Caki2 (cell line): ENCODE data around the gene SLIRP. TPM values are rescaled to one million over a fixed set of nuclear protein-coding genes. Genes with fewer than 3 reads are reported as not detected.
"Not testable (repeated sequence)": the region's sequence is repeated elsewhere in the genome, so short reads cannot be mapped to it uniquely, and the experiment has no call there.

Experiments
- DNase-seq: peaks from one replicate; pipeline ENCODE4 v3.0.0-alpha.2; 2015; ENCODE audit warnings: low read depth
- in situ Hi-C: cut with HindIII; loops from 2 replicates; pipeline ENCODE4 v1.10.0; 2016; ENCODE audit warnings: low sequenced_read_pairs, low pct_unique_long_range_greater_than_20kb, mixed read lengths
- total RNA-seq: library from RNA; depleted of rRNA; stranded (reverse); fragments of >200 nt; shearing (Covaris generic); gene quantifications from 2 replicates; pipeline ENCODE4 v1.2.3, GENCODE V29; 2014; ENCODE audit warnings: low replicate concordance; rRNA removed

Gene SLIRP
- total RNA-seq, result 225 and 254 TPM in 2 replicates

GRCh38 chr14:77707724-77708408 is at the start of gene SLIRP, which contains the start of gene ALKBH1:
Gene SLIRP, plus strand, starts transcription at chr14:77708103. Its CDS starts 9 bp downstream, at chr14:77708112.
Gene ALKBH1, minus strand, starts transcription at chr14:77708023. Its CDS starts 19 bp downstream, at chr14:77708004.
- in situ Hi-C loops, result no loop called here
- DNase-seq, result peak; percentile 72

GRCh38 chr14:77659831-77660230 is 48.1 kb upstream of the SLIRP start:
- in situ Hi-C loops, result no loop called here
- DNase-seq, result no peak

GRCh38 chr14:77660754-77661153 is 47.1 kb upstream of the SLIRP start:
- in situ Hi-C loops, result no loop called here
- peak; percentile 33 for DNase-seq

GRCh38 chr14:77661562-77661961 is 46.3 kb upstream of the SLIRP start:
- in situ Hi-C loops, result not testable (repeated sequence)

DNA sequence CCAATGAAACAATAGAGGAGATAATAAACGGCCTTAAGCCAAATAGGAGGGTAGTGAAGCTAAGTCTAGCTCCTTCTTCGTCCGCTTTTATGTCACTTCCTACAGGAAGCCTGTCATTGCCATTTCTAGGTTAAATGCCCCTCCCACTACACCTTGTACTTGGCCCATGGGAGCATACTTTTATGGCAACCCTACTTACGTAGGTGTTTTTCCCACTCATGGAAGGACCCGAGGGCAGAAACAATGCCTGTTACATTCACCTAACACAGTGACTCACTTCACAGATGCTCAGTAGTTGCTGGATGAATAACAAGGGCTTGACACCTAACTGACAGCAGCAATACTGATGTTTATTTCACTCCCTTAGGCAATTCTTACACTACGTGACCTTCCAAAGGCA is 44.6 kb upstream of the SLIRP start:
- in situ Hi-C loops, result no loop called here
- peak; percentile 32 for DNase-seq

More at GRCh38 chr14:77661562-77661961, 46.3 kb upstream of the SLIRP start:
- DNase-seq, result not testable (repeated sequence)

- in situ Hi-C loops, result no loop called here
- DNase-seq, result no peak
These were observed 40.6 kb upstream of the SLIRP start for GRCh38 chr14:77667331-77667730.

GRCh38 chr14:77673193-77673592 is 34.7 kb upstream of the SLIRP start:
- in situ Hi-C loops, result no loop called here
- DNase-seq, result no peak

- in situ Hi-C loops, result no loop called here
These were observed 33.0 kb upstream of the SLIRP start for GRCh38 chr14:77674931-77675330.

GRCh38 chr14:77681196-77682157 is 26.4 kb upstream of the SLIRP start:
- in situ Hi-C loops, result no loop called here

More at GRCh38 chr14:77674931-77675330, 33.0 kb upstream of the SLIRP start:
- DNase-seq, result no peak

GRCh38 chr14:77682158-77682553 is 25.7 kb upstream of the SLIRP start:
- DNase-seq, result no peak

More at GRCh38 chr14:77681196-77682157, 26.4 kb upstream of the SLIRP start:
- no peak for DNase-seq

DNA sequence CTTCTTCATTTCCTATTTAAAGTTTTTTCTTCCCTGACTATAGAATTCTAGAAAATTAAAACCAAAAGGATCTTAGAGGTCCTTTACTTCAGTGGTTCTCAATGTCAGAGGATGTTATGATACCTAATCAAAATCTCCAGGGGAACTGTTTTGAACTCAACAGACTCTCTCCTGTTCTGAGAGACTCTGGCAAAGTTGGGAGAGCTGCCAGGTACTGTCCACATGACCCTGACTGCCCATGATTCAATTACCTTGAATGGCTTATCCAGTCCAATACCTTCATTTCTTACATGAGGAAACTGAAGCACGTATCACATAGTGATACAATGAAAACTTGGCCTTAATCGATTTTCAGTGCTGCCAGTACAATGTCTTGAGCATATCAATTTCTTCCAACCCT is 16.6 kb upstream of the SLIRP start:
- DNase-seq, result no peak
- in situ Hi-C loops, result no loop called here

More at GRCh38 chr14:77682158-77682553, 25.7 kb upstream of the SLIRP start:
- in situ Hi-C loops, result no loop called here

DNA sequence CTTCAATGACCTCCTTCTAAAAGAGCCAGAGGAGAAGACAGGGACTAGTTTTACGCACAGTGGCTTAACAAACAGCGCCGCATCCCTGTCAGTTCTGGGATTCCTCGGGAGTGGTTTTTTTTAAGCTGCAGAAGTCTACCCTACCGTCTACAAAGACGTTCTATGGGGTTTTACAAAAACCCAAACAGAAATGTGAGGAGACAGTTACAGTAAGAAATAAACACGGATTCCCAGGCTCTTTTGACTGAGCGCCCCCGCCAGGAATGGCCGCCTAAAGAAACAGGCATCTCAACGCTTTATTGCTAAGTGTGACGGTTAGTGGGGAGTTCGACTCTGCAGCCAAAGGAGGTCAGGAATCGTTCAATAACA is 564 bp upstream of the SLIRP start:
- peak; percentile 38 for DNase-seq
- in situ Hi-C loops, result no loop called here

DNA sequence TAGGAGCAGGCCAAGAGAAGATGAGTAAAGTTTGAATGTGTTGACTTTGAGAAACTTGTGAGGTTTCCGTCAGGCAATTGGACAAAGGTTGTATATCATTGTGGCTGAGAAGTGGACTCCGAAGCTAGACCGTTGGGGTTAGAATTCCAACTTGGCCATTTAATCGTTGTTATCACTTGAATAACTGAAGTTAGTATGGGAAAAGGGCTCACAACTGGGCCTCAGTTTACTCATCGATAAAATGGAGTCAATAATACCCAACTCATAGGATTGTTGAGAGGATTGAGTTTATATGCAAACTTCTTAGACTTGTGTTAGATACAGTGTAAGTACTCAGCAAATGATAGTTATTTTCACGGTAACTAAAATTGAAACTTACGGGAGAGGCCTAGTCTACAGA is 846 bp downstream of the SLIRP start:
- in situ Hi-C loops, result no loop called here
- no peak for DNase-seq

DNA sequence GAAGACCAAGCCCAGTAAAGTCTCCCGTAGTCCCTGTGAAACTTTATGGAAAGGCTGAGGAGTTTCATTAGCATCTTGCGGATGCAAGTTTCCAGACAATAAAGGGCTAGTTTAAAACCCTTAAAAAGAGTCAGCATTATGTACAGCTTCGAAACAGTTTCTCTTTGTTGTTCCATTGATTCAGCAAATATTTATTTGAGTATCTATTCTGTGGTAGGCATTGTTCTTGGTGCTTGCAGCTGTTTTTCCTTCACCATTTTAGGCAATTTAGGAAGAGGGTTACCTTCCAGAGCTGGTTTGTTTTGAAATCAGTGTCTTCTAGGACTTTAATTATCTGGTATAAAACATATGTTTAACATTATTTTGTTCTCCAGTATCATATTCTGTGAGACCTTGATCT is 1.5 kb downstream of the SLIRP start:
- DNase-seq, result no peak
- in situ Hi-C loops, result no loop called here

GRCh38 chr14:77710364-77710763 is 2.5 kb downstream of the SLIRP start:
- no peak for DNase-seq
- in situ Hi-C loops, result no loop called here

DNA sequence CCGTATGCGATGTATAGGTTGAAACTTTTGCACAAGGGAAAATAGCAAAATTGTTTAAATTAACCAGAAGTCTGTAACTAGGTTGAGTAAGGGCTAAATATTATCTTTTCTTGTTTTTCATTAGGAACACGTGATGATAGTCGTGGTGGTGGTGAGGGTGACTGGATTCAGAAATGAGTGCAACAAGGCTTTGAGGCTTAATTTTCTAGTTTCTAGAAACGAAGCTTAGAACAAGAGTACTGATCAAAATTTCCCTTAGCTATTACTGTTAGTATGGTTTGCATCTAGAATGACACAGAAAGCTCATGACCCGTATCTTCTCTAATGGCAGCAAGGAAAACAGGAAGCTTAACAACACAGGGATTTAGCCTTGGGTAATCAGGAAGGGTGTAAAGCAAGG is 7.0 kb downstream of the SLIRP start:
- no peak for DNase-seq
- in situ Hi-C loops, result no loop called here

DNA sequence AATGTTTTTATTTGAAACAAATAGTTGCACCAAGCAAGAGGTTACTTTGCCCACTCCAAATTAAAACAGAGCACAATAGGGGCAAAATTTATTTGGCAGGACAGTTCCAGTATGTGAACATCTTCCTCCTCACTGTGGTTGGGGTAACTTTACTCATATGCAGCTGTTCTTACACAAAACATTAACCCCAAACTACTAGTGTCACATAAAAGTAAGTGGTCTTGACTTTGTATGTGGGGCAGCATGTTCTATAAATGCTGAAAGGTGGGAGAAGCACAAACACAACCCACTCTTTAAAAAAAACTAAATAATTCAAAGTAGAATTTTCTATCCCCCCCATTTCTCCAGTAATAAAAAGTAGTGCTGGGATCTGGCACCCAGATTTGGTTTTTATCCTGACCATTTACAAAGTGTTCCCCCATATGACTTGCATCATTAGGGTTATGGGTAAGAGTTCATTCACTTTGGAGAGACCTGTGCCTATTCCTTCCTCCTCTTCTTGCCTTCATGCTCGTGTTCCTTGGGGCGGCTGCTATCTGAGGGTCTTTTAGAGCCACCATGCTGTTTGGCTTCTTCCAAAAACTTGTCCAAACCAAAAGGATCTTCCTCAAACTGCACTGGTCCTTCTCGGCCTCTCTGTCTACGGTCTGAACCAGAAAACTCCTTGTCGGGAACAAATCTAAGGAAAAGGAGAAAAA is 9.9 kb downstream of the SLIRP start:
- no peak for DNase-seq
- in situ Hi-C loops, result no loop called here

- in situ Hi-C loops, result no loop called here
- no peak for DNase-seq
These were observed 13.5 kb downstream of the SLIRP start for GRCh38 chr14:77721437-77721836.
